CD1c-positive myeloid dendritic cell (primary cell): ENCODE results near the gene DOCK6.
A peak's percentile ranks its signal among the peaks of the same experiment; 100 is the strongest.

Source experiments
- DNase-seq: peaks from one replicate; pipeline ENCODE4 v3.0.0-alpha.2; 2016; ENCODE audit errors: extremely low spot score

Gene DOCK6

DNA sequence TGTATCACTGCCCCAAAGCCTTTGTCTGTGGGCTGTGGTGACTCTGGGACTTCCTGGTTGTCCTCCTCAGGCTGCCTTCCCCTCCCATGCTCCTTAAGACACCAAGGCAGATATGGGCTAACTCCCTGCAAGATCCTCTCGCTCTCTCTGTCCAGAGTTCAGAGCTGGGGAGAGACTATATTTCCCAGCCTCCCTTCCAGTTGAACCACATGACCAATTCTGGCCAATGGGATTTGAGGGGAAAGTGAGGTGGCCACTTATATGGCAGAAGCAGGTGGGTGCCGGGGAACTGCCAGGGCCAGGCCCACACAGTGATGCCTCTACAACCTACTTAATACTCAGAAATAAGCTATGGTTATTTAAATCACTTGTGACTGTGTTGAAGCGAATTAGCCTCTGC lies 39.1 kb downstream of the DOCK6 start:
- DNase-seq: no peak

GRCh38 chr19:11221082-11221598 lies 41.2 kb downstream of the DOCK6 start:
- DNase-seq: no peak

DNA sequence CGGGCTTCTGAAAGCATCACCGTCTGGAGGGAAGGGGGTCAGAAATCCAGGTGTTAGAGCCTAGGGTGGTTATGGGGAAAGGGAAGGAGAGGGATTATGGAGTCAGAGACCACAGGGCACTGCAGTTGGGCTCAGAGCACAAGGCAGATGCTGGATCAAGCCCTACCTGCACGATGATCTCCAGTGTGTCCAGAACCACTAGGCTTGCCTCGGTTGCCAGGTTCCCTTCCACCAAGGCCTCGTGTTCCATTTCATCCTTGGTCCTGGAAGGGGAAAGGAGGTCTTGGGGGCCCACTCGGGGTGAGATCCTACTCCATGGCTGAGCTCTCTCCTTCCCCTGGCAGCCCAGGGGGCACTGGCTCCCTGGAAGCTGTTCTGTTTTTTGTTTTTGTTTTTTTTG lies 47.9 kb downstream of the DOCK6 start:
- no peak for DNase-seq

GRCh38 chr19:11210656-11210928 lies 51.7 kb downstream of the DOCK6 start:
- no peak for DNase-seq

DNA sequence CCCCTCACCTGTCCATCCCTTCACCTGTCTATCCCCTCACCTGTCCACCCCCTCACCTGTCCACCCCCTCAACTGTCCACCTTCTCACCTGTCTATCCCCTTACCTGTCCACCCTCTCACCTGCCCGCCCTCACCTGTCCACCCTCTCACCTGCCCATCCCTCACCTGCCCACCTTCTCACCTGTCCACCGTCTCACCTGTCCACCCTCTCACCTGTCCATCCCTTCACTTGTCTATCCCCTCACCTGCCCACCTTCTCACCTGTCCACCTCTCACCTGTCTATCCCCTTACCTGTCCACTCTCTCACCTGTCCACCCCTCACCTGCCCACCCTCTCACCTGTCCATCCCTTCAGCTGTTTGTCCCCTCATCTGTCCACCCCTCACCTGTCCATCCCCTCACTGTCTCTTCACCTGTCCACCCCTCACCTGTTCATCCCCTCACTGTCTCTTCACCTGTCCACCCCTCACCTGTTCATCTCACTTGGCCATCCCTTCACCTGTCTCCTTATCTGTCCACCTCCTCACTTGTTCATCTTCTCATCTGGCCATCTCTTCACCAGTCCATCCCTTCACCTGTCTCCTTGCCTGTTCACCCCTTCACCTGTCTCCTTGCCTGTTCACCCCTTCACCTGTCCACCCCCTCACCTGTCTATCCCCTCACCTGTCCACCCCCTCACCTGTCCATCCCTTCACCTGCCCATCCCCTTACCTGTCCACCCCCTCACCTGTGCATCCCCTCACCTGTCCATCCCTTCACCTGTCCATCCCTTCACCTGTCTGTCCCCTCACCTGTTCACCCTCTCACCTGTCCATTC lies 52.3 kb downstream of the DOCK6 start:
- no peak for DNase-seq

DNA sequence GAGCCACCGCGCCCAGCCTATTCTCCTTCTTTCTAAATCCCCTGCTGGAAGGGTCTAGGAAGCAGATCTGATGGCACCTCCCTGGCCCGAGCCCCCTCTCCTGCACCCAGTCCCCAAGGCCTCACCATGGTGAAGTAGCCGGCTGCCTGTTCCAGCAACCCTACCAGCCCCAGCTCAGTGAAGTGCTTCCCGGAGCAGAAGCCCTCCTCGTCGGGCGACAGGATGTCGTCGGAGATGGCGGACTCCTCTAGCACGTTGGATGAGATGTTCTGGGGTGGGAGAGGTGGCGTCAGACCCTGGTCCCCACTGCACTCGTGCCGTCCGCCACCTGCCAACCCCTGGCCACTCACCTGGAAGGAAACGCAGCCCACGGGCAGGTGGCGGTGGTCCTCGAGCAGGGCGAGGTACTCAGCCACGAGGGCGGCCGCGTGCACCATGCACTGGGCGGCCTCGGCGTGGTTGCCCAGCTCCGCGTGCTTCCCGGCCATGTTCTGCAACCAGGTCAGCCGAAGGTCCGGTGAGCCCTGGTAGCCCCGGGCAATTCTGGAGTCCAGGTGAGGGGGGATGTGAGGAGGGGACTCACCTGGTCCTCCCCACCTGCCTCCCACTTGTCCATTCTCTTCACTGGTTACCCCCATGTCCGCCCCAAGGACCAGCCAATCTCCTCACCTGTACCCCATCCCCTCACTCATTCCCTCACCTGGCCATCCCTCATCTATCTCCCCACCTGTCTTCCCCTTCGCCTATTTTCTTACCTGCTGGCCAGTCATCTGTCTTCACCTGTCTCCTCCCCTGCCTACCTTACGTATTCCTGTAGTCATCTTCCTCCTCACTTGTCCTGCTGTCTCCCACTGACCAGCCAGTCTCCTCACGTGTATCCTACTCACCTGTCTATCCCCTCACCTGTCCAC lies 53.5 kb downstream of the DOCK6 start:
- no peak for DNase-seq

GRCh38 chr19:11205939-11206570 lies 56.3 kb downstream of the DOCK6 start:
- DNase-seq: no peak

DNA sequence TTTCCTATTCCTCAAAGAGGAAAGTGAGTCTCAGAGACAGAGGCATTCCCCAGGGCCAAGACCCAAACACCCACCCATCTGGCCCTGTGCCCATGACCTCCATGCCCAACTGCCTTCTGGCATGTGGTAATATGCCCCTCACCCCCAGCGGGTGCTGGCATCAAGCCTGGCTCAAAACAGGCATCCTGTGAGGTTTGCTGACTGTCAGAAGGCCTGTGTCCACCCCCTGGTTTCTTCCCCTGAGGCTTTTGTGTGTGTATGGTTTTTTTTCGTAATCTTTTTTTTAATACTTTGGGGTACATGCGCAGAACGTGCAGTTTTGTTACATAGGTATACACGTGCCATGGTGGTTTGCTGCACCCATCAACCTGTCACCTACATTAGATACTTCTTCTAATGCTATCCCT lies 57.4 kb downstream of the DOCK6 start:
- no peak for DNase-seq

GRCh38 chr19:11204076-11204602 lies 58.2 kb downstream of the DOCK6 start:
- no peak for DNase-seq

- DNase-seq: peak; percentile 44
Observed at GRCh38 chr19:11203194-11204075, 58.9 kb downstream of the DOCK6 start.

- no peak for DNase-seq
Observed at GRCh38 chr19:11202488-11203193, 59.7 kb downstream of the DOCK6 start.

DNA sequence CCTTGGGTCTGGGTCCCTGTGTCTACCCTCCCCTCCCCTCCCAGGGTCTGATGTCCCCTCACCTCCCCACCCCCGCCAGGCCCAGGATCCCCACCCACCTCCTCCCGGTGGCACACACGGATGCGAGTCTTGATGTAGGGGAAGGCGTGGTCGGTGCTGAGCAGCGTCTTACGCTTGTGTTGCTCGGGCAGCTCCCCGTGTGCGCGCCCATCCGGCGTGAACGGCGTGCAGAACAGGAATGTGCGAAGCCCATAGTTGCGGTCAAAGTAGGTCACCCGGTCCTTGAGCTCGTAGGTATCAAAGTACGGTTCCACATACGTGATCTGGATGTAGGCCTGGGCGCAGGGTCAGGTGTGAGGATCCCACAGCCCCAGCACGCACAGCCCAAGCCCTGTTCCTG lies 60.5 kb downstream of the DOCK6 start:
- no peak for DNase-seq

DNA sequence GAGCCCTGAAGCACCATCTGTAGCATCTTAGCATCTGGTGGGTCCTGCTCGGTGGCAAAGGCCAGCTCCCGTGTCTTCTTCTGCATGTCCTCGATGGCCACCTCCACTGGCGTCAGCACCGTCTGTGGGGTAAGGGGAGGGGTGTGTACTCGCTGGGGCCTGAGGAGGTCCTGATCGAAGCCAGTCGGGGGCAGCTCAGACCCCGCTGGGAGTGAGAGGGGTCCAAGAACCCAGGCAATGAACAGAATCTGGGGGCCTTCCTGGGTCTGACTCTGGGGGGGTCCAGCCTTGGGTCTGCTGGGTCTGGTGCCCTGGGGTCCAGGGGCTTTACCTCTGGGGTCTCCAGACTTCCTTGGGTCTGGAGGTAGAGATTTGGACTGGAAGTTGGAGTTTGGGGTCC lies 61.4 kb downstream of the DOCK6 start:
- DNase-seq: no peak

- no peak for DNase-seq
Observed at GRCh38 chr19:11200015-11200574, 62.2 kb downstream of the DOCK6 start.

GRCh38 chr19:11199517-11199916 lies 62.8 kb downstream of the DOCK6 start:
- DNase-seq: no peak

GRCh38 chr19:11198769-11199424 lies 63.4 kb downstream of the DOCK6 start:
- DNase-seq: no peak

DNA sequence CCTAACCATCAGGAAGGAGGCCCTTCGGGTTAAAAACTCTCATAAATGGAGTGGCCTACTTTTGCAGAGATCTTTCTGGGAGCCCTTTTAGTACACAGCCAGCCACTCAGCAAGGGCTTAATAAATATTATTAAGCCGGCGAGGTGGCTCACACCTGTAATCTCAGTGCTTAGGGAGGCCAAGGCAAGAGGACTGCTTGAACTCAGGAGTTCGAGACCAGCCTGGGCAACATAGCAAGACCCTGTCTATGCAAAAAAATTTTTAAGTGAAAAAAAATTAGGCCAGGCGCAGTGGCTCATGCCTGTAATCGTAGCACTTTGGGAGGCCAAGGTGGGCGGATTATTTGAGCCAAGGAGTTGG lies 64.2 kb downstream of the DOCK6 start:
- no peak for DNase-seq

DNA sequence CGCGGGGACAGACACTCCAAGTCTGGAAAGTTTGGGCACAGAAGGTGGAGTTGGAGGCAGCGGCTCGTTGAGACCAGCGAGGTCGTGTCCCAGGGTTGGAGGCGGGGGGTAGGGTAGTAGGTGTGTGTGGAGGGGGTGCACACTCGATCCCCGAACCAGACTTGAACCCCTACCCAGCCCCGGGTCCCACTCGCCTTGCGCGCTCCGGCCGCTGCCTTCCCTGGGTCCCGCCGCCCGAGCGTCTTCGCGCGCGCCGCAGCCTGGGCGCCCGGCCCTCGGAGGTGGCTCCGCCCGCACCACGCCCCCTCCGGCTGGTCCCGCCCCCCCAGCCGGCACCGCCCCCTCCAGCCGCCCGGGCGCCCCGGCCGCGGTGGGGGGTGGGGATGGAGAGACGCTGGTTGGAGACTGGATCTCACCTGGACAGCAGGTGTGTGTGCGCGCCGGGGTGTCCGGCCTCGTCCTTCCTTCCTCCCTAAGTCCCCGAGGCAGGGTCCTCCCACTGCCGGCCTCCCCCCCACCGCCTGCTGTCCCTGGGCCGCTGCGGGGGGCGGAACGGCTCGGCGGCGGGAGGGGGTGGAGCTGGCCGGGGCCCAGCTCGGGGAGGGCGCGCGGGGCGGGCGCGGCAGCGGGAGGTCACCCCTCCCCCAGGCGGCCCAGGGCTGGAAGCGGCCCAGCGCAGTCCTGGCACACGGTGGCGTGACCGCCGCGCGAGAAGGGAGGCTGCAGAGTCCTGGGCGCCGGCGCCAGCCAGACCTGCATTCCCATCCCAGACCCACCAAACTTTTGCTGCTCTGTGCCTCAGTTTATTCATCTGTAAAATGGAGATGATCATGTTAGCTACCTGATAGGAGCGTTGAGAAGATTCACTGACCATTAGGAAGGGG lies 64.8 kb downstream of the DOCK6 start, which contains the start of gene KANK2:
KANK2 (minus strand) TSS at position 255 of the 884 bp plus-strand sequence. CDS start 3,034 bp downstream, outside the sequence.
- peak; percentile 78 for DNase-seq
